GM19397 (cell line): ENCODE results near the gene PELO.
"Not testable (repeated sequence)": the region's sequence is repeated elsewhere in the genome, so short reads cannot be mapped to it uniquely, and the experiment has no call there.

Source experiments
- ATAC-seq: cut with Tn5 transposase; IDR thresholded peaks from one replicate; pipeline ENCODE4 v1.9.1; 2021; ENCODE audit warnings: mild to moderate bottlenecking, moderate library complexity; ENCODE audit not compliant: unreplicated experiment

Gene PELO

DNA sequence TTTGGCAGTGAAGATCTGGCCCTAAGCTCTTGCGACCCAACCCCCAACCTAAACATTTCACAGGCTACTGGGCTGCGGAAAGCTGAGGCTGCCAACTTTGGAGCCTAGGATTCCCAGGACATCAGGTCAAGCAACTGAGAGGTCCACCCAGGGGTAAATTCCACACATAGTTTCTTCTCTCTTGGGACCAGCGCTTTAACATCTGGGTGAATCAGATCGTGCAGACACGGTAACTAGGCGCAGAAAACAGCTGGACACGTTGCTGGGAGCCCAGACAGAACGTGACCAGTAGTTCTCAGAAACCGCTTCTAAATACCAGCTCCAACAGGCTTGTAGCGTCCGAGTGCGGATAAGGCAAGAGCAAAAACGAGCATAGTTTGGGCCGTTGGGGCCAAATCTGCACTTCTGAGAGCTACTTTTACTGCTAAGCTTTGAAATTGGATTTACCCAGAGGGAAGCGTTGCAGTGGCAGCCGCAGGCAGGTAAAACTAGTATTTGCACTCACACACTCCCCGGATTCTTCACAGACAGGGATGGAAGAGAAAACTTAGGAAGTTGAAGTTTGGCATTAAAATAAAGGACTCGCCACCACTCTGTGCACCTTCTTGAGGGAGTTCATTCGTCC lies 11.8 kb downstream of the PELO start:
- ATAC-seq, result peak; percentile 28

DNA sequence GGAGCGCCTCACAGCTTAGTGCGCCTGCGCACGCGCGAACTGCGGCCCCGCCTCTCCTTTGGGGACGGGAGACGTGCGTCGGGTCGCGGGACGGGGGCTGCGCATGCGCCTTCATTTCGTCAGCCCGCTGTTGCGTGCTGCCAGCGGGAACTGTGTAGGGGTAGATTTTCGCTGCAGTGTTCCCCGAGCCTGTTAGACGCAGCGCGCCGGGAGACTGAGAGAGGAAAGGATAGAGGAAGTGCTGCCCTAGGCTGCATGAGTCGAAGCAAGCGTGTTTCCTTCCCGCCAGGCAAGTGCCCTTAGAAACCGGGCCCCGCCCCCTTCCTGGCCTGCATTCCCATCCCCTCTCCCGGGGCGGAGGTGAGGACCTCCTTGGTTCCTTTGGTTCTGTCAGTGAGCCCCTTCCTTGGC lies 12.3 kb downstream of the PELO start:
- ATAC-seq, result peak; percentile 87

DNA sequence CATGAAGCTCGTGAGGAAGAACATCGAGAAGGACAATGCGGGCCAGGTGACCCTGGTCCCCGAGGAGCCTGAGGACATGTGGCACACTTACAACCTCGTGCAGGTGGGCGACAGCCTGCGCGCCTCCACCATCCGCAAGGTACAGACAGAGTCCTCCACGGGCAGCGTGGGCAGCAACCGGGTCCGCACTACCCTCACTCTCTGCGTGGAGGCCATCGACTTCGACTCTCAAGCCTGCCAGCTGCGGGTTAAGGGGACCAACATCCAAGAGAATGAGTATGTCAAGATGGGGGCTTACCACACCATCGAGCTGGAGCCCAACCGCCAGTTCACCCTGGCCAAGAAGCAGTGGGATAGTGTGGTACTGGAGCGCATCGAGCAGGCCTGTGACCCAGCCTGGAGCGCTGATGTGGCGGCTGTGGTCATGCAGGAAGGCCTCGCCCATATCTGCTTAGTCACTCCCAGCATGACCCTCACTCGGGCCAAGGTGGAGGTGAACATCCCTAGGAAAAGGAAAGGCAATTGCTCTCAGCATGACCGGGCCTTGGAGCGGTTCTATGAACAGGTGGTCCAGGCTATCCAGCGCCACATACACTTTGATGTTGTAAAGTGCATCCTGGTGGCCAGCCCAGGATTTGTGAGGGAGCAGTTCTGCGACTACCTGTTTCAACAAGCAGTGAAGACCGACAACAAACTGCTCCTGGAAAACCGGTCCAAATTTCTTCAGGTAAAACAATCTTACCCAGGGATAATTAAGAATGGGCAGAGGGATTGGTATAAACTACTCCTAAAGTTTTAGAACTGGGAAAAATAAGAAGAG lies 12.9 kb downstream of the PELO start:
- ATAC-seq, result peak; percentile 36

DNA sequence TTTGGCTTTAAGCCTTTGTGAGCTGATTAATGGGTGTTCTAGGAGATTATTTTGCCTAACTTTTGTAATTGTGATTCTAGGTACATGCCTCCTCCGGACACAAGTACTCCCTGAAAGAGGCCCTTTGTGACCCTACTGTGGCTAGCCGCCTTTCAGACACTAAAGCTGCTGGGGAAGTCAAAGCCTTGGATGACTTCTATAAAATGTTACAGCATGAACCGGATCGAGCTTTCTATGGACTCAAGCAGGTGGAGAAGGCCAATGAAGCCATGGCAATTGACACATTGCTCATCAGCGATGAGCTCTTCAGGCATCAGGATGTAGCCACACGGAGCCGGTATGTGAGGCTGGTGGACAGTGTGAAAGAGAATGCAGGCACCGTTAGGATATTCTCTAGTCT lies 13.6 kb downstream of the PELO start:
- no peak for ATAC-seq

DNA sequence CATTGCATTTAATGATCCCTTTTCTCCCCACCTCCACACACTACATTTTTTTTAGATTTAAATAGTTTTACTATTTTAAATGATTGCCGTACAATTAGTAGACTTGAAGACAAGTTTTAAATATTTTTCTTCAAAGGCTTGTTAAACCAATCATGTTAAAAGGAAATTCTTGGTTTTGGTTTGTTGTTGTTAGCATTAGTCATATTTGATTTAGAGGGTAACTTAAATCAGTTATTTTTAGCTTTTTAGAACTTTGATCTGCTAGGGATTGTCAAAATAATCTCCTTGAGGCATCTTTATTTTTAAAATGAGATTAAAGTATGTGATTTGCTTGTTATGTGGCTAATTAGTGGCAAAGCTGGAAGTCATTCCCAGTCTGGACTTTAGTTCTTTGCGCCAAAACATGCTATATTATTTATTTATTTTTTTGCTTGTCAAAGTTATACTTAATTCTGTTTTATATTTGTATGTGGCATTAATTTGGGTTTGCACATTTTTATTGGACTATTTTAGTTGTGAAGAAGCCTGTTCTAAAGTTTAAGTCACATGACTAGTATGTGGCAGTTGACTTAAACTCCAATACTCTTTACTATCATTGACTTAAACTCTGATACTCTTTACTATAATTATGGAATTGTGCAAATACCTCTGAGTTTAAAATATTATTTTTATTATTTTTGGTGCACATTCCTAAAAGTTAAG lies 14.7 kb downstream of the PELO start:
- ATAC-seq, result no peak

DNA sequence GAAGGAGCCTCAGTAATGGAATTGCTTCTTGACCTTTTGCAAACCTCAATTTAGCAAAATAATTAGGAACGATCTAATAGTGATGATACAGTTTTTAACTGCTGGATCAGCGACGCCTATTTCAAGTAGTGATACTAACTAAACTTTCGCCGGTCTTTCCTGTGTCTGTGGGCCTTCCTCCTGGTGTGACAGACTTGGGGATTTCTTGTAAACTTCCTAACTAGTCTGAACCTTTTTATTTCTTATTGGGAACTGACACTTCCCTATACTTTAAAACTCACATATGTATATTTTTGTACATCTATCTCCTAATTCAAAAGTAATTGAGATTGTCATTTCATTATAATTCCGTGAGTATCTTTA lies 15.2 kb downstream of the PELO start:
- ATAC-seq, result no peak

DNA sequence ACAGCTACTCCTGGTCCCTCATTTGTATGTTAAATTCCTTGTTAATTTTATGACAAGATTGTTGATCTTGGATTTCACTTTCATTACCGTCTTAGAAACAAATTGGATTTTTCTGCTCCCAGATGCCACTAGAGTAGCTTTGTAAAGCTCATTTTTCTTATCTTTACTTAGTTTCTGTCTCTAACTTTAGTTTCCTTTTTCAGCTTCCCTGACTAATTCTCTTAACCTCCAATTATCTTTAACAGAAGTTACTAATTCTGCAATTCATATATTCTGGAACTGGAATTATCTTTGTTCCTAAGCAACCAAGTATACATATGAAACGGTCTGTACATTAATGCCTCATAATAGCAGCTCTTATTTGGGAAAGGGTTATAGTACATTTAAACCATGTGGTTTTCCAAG lies 16.7 kb downstream of the PELO start:
- ATAC-seq, result no peak

DNA sequence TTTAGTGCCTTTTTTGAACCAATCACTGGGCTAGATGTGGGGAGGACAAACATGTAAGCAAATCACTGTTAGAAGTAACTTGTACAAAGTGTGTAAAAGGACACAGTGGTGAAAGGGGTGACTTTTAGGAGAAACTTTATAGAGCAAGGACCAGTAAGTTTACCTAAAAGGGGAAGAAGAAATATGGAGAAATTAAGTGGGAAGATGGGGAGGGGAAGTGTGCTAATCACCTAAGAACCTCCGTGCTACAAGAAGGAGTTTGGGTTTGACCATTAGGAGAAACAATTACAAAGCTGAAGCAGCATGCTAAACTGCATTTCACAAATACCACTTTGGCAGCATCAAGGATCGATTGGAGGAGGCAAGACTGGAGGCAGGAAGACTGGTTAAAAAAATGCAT lies 17.3 kb downstream of the PELO start:
- no peak for ATAC-seq

DNA sequence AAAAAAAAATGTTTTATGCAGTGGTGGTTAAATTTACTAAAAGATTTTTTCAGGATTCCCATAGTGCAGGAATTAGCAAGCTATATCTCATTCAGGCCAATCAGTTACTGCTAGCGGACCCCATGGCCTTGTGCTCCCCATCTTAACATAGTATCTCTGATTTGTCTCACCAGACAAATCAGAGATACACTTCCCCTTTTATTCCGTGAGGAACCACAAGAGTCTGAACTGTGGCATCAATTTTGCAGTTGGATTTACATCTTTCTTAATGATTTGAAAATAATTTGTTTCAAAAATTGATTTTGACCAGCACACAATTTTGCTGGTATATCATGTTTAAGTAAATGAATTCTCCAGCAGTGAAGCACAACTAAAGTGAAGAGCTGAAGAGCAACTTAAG lies 17.9 kb downstream of the PELO start:
- no peak for ATAC-seq

DNA sequence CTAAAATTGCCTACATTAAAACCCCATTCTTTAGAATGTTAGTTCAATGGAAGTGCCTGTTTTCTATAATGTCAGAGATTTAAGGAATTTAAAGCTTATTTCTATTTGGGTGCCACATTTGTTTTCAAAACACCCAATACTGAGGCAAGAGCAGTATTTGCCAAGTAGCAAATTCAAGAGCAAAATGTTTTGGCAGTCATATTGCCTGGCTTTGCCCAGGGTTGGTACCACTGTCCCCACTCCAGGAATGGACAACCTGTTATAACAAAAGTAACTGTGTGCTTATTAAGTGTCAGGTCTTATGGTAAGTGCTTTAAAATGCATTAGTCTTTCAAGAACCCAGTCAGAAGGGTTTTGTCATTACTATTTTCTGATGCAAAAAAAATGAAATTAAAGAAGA lies 19.3 kb downstream of the PELO start:
- no peak for ATAC-seq

DNA sequence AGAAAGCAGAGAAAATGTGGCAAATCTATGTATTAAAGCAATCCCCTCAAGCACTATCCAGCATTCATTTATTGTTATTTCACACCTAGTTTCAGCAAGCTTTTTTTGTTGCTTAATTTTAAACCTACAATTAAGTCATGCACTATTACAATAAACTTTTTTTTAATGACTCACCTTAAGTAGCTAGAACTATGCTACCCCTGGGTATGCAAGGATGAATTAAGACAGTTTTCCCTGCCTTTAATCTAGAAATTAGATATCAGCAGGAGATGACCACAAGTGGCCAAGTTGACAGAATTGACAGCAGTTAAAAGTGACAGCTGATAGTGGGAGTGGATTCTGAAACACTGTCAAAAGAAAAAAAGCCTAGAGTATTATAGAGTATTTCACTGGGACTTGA lies 20.0 kb downstream of the PELO start:
- ATAC-seq, result no peak

DNA sequence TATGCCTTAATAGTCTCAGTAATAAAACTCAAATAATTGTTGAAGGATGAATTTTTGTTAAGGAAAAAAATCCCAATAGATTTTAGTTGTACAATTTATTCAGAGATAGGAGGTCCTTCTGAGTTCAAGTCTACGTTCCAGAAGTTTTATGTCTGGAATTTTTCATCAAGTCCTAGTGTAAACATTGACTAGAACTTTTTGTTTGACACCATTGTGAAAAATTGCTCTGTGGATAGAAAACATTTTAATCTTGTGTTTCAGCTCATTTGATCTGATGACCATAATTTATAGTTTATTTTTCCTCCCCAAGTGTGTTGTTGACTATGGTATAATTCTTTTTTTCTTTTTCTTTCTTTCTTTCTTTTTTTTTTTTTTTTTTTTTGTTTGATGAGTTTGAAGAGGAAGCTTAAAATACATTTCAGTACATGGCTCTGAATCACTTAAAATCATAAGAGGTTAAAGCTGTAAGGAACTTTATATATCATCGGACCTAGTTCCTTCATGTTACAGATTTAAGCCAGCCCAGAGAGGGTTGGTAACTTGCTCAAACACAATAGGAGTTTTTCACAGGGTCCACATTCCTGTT lies 20.7 kb downstream of the PELO start:
- no peak for ATAC-seq

DNA sequence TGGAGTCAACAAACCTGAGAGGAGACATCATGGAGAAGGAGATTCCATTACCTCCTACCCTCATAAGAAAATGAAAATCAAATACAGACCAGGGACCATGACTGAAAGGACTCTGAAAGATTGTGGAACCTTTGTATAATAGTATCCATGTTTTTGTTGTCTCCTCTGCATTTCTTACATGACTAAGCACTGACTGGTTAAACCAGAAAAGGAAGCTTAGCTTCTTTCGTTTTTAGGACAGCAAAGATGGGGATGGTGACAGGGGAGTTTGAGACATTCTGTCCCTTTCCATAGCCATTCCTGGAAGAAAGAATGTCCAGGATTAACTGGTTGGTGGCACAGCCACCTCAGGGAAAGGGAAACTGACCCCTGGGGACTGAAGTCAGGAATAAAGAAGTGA lies 22.2 kb downstream of the PELO start:
- no peak for ATAC-seq

DNA sequence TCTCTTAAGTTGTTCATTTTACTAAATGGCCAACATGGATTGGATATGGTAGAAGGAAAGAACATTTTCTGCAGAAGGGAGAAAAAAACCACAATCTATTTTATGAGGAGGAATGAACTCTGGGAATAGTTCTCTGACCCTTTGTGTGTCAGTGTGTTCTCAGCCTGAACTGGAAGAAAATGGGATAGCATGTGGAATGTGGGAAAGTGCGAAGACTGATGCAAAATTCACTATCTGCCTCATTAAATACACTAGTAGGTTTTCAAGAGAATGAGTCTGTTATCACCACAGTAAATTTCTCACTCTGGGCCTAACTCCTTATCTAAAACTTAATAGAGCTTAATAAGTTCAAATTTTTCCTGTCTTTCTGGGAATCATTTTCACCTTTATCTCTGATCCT lies 22.7 kb downstream of the PELO start:
- no peak for ATAC-seq

DNA sequence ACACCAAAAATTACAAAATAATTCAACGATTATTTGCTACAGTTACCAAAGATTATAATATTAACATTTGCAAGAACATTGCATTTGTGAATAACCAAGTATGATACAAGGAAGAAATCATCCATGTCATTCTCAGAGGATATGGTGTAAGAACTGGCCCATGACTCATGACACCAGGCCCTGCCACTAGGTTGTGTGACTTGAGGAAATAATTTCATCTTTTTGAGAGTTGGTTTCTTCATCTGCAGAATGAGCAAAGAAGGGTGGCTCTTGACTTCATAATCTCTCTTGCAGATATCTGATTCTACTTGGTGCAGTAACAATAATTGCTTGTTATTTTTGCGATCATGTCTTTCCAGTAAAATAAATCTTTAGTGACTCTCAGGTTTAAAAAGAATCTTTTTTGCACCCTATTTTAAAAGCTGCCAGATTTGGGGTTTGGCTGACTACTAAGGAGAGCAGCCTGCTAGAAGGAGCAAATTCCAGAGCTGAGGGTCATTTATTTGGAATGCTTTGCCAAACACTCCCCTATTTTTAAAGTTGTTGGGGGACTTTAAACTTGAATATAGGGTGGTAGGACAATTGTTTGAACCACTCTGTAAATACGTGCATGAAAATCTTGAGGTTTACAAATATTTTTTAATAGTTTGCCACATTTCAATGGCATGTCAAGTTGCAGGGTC lies 23.5 kb downstream of the PELO start:
- ATAC-seq, result no peak

DNA sequence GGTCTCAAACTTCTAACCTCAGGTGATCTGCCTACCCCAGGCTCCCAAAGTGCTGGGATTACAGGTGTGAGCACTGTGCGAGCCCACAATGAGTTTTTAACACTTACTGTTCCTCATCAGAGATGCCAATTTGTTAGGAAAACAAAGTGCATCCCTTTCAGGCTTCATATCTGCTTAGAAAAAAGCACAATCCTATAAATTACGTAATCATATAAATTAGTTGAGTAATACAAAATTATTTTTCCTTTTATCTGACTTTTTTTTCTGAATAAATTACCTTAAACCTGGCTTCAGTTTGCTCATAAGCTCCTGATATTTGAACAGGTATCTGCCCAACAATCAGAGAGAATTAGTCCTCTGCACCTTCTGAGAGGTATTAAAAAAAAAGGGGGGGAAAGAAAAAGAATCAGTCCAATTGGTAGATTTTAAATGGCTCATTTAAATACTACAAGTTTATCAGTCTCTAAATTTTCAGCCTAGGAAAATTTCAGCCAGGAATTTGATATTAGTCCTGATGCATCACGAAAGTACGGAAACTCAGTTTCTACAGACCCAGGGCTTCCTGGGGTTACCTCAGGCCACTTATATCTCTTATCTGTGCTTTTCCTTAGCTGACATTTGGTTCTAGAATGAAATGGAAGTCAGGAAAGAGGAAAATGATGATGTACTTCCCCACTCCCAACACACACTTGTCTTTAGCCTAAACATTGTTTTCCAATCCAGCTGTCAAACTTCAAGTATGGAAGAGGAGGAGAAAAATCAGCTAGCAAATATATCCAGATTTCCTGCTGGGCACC lies 26.8 kb downstream of the PELO start:
- ATAC-seq, result no peak

DNA sequence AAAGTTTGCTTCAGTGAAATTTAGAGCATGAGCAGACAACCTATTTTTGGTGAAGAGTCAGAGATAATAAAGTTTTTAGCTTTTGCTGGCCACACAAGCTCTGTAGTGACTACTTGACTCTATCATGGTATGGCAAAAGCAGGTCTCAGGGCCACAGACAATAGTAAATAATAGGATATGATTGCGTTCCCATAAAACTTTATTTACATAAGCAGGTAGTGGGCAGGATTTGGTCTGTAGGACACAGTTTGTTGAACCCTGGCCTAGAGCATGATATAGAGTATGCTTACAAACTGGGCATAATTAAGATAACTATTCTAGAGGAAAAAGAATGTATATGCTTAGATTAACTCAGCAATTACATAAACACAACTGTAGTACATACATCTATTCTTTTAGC lies 30.1 kb downstream of the PELO start:
- no peak for ATAC-seq

DNA sequence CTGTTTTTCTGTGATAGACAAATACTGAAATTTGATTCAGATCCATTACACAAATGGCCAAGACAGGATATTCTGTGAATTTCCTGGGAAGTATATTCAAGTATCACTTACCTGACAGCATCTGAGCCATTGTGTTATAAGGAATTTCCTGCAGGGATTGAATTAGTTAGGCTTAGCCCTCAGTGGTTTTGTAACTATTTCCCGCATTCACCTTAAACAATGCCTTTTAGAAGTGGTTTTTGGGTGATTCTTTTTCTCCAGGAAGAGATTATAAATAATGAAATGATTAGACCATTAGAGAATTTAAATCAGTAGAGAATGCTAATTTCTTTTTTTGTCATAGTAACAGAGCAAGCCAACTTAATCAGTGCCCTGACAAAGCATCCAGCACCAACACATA lies 30.6 kb downstream of the PELO start:
- no peak for ATAC-seq

DNA sequence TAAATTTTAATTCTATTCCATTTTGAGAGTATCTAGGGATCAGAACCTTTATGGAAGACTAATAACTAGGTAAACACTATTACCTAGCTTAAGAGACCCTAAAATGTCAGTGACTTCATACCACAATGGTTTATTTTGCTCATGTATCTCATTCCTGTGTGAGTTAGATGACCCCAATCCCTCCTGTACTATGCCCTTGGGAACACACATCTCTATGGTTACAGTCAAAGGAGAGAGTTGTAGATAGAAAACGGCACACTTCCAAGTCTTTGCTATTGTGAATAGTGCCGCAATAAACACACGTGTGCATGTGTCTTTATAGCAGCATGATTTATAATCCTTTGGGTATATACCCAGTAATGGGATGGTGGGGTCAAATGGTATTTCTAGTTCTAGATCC lies 31.1 kb downstream of the PELO start:
- ATAC-seq, result not testable (repeated sequence)

DNA sequence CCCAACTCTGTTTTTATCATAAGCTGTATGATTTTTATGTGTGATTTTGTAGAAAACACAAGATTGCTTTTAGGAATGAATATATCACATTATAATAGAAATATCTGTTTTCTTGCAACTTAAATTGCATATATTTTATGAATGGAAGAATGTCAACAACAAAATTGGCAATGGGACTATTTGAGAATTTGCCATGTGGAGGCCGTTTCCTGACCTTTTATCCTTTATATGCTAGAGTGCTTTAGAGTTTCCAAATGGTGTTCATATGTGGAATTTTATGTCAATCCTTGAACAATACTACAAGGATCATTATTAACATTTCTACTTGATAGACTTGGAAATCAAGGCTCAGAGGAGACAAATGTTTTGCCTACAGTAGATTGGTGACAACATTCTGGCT lies 34.2 kb downstream of the PELO start:
- ATAC-seq, result no peak
